Hematopoietic multipotent progenitor cell treated with erythropoietin and hydrocortisone succinate and interleukin-3 and kit ligand, for 17 days (in vitro differentiated cells): ENCODE data around the gene P3H1.

Experiments
- DNase-seq: peaks from one replicate; pipeline ENCODE4 v3.0.0-alpha.2; 2015; ENCODE audit warnings: low spot score

Gene P3H1

DNA sequence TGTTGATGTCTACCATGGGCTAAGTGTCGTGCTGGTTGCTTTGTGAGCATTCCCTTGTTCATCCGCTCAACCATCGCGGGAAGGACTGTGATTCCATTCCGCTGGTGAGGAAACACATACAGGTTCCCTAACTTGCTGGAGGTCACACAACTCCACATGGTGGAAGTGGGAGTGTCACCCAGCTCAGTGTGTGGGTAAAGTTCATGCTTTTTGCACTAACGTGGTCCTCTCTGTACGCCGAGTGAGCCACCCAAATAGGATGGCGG, 22.7 kb downstream of the P3H1 start:
- DNase-seq: no peak

DNA sequence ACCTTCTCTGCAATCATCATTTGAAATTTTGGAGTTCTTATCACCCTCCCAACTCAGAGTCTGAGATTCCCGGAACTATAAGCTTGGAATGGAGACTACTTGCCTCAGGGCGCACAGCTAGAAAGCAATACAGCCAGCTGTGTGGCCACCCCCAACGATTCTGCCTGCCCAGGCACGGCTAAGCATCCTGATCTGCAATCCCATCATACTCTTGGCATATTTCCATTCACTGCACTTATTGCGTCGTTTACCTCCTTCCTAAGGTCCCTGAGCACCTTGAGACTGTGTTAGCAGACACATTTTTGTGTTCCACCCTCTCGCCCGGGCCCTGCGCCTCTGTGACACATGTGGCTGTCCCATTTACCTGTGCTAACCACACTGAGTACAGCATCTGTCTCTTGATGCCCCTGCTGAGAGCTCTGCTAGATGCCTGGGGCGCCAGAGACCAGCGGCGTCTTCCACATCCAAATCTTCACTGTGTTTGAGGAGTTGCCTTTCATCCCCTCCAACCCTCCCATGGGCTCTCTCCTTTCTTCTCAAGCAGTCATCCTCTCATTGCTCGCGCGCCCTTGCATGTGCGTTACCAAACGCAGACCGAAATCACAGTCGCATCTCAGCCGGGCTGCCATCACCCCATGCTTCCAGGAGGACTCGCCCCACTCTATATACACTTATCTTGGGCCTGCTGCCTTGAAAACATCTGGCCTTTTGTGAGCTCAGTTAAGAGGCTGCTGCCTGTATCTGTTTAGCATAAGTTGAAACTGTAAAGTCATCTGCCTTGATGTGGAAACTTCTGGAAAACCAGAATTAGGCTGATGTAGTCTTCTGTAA, 23.3 kb downstream of the P3H1 start:
- no peak for DNase-seq

DNA sequence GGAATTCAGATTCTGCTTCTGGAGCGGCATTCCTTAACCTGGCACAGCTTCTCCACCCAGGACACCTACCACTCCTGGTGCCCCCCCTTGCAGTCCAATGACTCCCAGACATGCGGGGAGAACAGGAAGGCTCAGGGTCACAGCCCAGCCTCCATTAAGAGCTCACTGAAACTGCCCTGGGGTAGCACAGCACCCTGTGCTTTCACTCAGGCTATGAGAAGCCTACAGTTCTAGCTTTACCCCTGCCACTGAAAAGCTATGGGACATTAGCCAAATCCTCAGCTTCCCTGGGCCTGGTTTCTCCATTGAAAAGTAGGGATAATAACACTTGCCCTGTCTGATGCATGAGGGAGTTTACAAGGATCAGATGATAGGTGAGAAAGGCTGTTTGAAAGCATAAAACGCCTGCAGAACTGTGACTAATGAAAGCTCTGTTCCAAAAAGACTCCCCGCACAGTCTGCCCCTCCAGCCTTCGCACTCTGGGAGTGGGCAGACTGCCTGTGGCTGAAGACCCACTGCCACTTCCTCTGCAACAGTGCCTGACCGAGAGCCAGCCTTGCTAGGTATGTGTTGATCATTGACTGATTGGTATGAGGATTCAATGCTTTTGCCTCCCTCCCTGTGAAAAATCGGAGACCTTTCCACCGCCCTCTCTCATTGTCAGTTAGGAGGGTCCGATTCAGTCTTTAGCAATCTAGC, 24.1 kb downstream of the P3H1 start:
- no peak for DNase-seq

DNA sequence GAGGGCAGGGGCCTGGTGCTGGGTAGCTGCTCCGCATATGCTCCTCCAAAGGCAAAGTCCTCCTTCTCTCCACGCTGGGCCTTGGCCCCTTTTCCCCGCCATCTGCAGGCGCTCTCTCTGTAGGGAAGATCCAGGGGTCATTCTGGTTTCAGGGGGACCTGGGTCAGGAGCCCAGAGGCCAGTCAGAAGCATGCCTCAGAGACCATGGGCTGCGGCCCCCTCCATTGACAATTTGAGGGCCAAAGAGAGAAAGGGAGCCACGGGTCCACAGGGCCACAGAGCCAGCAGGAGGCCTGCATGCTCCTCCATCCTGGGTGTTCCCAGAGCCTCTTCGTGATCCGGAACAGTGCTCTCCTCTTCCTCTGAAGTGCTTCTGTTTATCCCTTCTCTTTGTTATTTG, 24.7 kb downstream of the P3H1 start:
- no peak for DNase-seq

DNA sequence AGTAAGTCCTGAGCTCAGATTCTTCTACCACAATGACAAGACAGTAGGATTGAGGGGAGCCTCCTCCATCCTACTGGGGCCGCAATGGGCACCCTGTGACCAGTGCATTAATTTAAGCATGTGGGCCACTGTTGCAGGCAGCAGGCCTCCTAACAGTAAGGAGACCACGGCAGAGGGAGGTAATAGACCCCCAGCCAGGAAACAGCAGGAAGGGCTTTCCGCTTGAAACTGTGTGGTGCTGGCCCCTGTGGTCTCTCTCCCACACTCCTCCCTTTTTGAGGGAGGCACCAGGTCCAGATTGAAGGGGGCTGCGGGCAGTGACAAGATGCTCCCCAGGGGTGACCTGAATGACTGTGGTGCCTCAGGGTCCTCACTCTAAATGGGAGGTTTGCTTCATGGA, 25.1 kb downstream of the P3H1 start:
- no peak for DNase-seq

DNA sequence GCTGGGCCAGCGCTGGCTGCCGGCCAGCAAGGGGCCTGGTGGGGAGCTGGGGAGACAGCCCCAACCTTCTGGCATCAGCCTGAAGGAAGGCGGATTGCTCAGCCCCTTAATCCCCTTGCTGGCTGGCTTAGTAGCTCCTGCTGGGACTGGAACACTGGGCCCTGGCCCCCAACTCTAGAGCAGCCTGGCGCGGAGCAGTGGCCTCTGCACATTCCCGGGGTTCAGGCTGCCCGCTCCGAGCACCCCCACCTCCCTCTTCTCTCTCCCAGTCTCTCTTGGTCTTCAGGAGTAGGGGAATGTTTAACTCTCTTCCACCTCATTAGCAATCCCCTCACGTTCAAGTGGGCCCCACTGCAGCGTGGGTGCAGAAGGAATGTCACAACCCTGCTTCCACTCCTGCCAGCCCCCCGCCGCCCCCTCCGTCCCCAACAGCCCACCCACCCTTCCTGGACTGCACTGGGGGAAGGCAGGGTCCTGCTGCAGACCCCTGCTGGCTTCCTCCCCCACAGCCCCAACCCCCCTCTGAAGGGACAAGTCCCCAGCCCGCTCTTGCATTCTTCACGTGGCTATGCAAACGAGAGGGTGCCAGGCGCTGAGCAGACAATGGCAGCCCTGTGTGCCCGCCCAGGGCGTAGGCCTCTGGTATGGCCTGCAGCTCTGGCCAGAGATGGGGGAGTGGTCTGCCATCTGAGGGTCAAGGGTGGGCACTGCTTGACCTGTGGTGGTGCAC, 25.8 kb downstream of the P3H1 start:
- DNase-seq: no peak

DNA sequence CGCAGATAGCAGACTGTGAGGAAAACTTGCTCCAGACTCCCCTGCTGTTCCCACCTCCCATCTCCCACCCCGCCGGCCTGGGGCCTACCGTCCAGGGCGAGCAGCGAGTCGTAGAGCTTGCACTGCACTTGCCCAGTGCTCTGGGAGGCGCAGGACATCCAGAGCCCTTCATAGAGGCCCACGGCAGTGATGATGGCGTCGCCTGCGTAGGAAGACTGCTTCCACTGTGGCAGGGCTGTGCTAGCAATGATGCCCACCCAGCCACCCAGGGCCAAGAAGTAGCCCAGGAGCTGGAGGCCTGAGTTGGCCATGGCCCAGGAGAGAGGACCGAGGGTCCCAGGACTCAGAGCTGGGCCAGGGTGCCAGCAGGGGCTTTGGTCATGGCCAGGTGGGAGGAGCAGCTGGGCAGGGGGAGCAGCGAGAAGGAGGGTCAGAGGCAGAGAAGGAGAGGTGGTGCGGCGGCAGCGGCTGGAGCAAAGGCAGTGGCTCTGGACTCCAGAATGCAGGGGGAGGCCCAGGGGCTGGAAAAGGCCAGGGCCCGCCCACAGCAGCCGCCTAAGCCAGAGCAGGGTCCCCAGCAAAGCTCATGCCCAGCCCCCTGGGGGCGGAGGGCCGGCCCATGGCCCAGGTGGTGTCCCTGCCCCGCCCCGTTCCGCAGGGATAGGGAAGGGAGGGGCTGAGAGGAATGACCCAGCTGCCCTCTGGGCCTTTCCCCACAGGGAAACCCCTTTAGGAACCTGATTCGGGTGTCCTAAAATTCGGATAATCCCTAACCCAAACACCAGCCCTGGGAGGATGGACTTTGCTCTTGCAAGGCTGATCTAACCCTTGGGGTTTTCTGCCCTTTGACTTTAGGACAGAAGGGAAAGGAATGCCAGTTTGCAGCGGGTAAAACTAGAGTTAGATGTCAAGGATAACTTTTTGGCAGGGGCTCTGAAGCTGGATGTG, 26.8 kb downstream of the P3H1 start, which contains the start of gene CLDN19:
CLDN19 (minus strand) TSS at position 484 of the 948 bp plus-strand sequence; CDS start at position 311, 173 bp downstream.
- no peak for DNase-seq

DNA sequence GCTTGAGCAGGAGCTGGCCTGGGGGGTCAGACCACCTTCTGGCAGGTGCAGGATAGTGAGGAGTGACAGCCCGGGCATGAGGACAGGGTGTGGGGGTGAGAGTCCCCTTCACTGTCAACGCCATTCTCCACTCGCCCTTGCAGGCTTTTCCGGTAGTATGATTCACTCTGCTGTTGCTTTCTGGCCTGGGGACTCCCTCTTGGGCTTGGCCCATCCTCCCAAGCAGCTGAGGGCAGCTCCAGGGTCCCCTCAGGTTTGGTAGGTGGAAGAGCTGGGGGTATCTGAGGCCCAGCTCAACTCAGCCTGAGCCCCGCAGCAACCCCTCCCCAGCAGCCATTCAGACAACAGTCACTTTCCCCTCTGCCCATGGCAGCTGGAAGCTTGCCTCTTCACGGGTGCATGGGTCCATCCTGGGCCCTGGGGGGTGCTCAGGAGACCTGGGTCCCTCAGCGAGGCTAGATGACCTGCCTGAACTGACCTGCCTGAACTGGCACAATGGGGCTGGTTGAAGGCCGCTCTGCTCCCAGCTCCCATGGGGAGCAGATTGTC, 28.1 kb downstream of the P3H1 start:
- no peak for DNase-seq

DNA sequence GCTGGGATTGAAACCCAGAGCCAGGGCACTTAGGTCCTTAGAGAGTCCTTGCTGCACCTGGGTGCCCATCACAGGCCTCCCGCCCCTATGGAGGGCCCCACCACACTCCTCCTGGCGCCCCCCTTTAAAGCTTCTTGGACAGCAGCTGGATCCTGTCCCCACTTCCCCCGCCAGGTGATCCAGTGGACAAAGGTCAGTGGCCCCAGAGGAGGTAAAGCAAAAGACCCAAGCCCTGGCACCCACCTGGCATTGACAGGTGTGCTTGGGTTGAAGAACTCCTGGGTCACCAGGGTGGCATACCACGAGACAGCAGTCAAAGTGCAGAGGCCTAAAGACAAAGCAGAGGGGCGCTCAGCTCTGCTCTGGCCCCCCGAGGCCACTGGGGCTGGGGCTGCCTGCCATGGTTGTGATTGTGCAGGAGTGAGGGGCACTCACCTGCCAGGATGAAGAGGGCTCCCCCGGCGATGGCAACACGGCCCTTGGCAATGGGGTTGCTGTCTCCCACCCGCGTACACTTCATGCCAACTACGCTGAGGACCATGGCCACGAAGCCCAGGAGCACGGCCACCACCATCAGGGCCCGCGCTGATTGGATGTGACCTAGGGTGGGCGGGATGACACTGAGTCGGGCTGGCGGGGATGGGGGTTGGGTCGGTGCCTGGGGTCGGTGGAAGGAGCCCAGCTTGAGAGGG, 28.7 kb downstream of the P3H1 start:
- no peak for DNase-seq

DNA sequence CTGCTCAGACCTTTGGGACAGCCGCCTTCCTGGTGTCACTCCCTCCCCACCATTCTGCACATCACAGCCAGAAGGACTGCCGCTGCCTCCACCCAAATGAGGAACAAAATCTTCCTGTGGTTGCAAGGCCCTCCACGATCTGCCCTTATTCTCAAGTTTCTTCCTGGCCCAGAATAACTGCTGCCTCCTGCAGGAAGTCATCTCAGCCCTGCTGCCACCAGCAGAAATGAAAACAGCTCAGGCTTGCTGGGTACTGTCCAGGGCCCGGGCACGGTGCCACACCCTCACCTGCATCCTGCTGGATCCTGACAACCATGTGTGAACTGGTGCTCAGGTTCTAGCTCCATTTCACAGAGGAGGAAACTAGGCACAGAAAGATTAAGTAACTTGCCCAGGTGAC, 29.6 kb downstream of the P3H1 start:
- DNase-seq: no peak

DNA sequence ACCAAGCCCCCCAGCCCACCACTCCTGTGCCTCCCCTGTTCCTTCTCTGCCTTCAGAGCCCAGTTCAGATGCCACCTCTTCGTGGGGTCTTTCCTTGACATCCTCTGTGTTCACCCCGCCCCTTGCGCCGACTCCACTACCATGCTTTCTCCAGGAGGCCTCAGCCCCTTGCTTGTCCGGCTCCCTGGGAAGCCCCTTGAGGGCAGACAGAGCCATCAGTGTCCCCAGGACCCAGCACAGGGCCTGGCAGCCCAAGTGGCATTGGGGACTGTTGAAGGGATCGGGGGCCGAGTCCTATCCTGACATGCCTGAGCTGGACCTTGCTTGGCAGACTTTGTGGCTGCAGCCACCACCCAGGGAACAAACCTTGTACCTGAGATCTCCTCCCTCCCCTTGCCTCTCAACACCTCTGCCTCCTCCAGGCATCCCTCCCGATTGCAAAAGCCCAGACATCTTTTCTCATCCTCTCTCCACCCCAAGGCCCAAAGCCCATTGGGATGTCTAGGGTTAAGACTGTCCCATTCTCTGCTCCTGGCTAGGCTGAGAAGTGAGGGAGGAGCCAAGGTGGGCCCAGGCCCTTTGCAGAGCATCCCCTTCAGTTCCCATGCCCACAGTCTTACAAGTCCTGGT, 30.1 kb downstream of the P3H1 start:
- no peak for DNase-seq

DNA sequence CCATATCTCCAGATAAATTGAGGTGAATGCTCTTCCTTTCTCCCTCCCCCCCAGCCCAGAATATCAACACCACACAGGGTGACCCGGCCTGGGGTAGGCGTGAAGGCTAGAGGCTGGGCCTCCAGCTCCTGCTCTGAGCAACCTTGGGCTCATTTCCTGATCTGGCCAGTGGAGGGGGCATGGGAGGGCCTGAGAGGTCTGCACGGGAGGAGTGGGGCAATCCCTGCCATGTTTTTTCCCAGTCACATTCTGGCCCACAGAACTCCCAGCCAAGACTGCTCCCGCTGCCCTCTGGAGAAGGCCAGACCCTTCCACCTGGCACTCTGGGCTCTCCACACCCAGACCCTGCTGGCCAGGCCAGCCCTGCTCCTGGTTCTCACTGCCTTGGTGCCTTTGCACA, 30.7 kb downstream of the P3H1 start:
- DNase-seq: peak; percentile 26

DNA sequence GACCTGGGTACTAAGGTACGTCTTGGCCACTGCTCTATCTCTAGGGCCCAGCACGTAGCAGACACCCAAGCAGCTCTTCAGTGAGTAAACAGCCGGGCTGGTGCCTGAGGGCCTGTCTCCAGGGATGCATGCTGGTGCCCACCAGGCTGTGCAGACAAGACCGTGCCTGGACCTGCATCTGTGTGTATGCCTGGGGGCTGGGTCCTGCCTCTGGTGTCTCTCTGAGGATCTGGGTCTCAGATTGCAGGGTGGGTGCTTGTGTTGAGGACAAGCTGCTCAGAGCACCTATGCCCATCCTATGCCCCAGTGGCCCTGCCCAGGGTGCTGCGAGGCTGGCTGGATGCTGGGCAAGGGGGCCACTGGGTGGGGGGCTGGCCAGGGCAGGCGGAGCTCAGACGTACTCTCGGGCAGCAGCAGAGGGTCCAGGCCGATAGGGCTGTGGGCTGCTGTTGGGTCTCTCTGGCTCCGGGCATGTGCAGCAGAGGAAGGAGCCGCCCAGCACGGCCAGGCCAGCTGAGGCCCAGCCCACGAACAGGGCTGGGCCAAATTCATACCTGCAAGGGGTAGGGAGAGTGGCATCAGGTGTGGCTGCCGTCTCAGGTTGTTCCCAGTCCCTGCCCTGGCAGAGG, 31.2 kb downstream of the P3H1 start:
- DNase-seq: no peak

DNA sequence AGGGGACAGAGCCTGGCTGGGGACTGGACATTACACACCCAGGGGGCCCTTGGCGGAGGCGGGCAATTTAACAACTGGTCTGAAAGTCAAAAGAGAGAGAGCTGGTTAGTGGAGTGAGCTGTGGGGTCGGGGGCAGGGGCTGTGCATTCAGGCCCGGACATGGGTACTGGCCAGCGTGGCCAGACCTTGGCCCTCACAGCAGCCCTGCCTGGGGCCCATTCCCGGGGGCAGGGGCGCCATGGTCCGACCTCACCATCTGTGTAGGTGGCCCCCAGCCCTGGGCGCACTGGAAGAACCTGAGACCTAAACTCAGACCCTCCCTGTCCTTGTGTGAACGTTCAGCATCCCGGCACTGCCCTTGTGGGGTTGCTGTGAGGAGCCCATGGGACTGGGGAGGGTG, 31.8 kb downstream of the P3H1 start:
- DNase-seq: no peak

DNA sequence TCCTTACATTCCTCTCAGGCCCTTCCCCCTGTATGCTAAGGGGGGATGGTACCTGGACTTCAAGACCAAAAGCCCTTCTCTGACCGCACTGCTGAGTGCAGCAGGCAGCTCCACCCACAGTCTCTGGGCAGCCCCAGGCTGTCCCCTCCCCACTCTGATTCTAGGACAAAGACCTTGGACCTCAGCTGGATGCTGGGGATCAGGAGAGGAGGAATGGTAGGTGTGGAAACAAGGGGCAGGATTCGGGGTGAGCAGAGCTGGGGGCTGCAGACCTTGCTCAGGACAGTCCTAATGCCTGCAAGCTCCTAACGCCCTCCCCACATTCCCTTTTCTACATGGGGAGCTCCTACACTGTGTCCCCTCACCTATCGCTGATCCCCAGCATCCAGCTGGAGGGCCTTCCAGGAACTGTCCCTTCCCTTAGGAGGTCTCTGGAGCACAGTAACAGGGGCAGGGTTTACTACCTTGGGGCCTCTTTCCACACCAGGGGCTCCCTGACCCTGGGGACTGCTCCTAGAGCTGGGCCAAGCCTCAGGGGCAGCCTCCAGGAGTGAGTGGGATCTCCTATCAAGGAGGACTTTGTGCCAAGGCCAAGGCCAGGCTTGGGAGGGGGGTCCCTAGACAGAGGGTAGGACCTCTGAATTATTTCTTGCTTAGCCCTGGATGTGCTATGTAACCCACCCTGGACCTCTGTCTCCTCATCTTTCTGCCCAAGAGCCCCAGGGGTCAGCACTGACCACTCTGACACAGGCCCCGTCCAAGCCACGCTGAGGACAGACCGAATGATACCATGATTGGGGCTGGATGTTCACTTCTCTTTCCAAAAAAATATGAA, 32.4 kb downstream of the P3H1 start:
- no peak for DNase-seq

DNA sequence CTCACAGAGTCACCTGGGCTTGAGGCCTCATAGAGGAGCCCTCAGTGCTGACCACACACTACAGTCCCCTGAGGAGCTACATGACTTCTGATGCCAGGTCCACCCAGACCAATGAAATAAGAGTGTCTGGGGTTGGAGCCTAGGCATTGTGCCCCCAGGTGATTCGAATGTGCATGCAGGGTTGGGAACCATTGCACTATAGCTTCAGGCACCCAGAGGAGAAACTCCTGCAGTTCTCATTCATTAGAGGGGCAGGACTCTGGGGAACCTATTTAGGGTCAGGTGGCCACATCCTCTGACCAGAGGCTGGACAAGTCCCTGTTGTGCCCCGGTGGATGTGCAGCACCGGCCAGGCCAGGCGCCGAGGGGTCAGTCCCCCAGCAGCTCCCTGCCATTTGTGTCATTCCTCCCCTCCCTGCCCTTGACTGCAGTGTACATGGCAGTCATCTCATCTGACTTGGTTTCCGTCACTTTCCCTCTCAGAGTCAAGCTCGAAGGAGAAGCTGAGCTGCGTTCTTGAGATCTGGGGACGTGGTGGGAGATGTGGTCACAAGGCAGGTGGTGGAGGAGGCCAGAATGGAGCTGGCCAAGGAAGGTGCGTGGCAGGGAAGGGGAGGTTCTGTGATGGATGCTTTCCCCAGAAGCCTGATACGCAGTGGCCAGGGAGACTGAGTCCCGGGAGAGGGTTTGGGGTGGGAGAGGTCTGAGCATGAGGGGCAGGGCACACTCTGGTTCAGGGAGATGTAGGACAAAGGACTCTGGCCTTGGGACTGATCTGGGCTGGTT, 33.2 kb downstream of the P3H1 start:
- no peak for DNase-seq

DNA sequence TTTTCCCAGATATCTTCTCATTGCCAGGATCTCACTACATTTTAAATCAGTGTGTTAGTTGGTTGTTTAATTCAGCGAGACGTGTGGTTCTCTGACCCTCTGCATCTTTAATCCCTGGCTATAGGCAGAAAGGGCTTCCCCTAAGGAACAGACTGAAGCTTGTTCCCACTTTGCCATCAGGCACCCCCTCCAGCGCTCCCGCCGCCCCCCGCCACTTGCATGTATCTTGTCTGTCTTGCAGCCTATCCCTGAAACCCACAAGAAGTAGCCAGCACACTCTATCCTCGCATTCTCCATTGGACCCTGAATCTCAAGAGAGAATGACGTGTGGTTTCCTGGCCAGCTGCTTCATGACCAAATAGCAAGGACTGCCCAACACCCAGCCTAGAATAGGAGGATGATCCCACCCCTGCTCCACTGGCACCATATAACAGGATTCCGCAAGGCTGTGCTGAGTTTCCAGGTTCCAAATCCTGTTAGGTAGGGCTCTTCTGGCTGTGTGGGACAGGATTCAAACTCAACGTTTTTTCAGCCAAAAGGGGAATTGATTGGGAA, 34.6 kb downstream of the P3H1 start:
- no peak for DNase-seq

DNA sequence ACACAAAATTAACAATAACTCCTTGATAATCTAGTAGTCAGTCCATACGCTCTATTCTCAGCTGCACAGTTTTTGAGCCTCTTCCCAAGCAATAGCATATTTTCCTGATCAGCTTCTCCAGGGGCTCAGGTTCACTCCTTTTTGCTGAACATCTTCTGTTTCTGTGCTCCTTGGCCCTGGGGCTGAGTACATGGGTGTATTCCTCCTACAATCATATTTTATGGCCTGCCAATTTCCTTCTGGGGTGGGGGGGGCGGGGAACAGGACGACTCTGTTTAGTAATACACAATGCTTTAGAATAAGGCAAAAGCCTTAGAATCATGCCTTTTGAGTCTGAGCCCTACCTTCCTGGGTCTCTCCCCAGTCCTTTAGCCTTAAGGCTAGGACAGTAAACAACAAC, 35.2 kb downstream of the P3H1 start:
- DNase-seq: no peak
